ENCODE results near the gene PTPN3.

Gene PTPN3

DNA sequence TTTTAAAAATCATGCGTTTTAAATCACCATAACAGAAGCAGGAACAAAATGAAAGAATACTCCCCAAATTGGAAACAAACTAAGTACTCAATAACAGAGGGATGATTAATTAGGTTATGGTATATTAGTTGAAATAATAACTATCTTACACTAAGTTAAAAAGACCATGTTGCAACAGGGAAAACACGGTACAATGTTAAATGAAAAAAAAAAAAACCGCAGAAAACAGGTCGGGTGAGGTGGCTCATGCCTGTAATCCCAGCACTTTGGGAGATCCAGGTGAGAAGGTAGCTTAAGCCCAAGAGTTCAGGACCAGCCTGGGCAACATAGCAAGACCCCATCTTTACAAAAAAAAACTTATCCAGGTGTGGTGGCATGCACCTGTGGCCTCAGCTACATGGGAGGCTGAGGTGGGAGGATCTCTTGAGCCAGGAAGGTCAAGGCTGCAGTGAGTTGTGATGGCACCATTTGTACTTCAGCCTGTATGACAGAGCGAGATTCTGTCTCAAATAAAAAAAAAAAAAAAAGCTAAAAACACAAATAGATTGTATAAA lies 2.4 kb upstream of the PTPN3 start:
- no peak for DNase-seq

DNA sequence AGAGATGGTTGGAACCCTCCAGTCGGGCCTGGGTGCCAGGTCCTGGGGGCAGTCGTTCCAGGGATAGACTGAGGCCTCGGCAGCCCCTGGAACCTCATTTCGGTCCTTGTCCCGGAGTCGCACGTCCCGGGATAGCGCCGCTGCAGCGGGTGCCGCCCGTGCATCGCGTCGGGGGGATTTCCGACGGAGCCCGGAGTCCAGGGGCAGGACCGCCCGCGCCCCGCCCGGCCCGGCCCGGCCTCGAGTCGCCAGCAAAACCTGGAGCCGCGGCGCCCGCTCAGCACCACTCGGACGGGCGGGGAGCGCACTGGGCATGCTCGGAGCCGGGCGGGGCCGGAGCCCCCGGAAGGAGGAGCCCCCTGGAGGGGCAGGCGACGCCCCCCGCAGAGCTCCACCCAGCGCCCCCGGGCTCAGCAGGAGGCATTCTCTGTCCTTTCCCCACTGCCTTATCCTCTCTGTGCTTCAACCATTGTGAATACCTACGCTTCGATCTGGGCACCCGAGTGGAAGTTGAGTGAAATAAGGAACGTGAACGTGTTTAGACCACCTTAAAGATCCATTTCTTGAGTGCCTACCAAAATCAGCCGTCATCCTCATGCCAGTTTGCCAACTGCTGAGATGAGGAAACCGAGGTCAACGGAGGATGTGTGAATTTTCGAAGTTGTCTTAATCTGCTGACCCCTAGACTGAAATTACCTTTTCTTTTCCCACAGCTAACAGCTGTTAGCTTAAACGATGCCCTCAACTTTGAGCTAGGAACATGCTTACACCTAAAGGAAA lies 1.7 kb upstream of the PTPN3 start:
- no peak for DNase-seq

GRCh38 chr9:109499093-109499630 lies 1.1 kb upstream of the PTPN3 start:
- no peak for DNase-seq

DNA sequence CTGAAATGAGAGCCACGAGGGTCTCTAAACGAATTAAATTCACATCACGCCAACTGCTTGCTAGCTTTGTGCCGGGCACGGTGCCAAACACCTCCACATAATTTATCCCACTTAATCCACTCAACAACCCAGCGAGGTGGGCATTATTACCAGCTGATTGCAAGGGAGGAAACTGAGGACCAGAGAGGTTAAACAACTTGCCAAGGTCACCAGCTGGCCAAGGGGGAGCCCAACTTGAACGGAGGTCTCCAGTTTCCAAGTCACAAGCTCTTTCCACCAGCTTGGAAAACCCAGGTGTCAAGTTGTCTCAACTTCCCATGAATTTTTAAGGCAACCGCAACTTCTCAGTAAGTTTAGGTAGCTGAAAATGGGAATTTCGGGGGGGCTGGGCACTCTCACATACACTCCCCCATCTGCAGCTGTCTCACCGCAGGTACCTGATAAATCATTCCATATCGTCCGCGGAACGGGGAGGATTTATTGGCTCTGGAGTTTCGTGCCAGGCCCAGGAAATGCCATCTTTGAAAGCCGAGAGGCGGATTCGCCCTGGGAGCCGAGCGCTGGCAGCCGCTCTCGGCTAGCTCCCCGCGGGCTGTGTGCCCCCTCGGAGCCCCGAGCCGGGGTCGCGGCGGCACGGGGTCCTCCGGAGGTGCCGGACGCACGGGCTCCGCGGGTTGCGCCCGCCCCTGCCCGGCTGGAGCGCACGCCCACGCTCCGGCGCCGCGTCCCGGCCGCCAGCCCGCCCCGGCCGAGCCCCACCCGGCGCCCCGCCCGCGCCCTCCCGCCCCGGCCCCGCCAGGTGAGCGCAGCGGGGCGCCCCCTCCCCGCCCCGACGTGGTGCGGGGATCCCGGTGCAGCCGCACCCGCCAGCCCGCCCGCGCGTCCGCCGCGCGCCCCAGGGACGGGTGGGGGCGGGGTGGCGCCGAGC lies 617 bp downstream of the PTPN3 start:
- DNase-seq = no peak

GRCh38 chr9:109496841-109497225 lies 1.3 kb downstream of the PTPN3 start:
- DNase-seq = no peak

DNA sequence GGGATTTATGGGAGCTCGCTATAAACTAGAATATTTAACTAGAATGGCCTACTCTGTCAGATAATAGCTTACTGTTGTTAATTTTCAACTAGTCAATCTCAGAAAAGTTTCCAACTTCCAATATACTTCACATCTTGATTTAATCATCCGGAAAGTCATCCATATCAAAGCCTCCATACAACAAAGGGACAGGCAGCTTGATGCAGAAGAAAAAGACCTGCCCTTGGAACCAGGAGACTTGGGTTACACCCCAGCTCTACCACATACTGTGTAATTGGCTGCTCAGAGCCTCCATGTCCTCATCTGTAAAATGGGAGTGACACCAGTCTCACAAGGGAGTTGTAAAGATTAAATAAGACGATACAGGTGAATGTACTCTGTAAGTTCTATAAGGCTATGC lies 1.9 kb downstream of the PTPN3 start:
- DNase-seq = no peak

GRCh38 chr9:109493648-109494047 lies 4.5 kb downstream of the PTPN3 start:
- DNase-seq = no peak

DNA sequence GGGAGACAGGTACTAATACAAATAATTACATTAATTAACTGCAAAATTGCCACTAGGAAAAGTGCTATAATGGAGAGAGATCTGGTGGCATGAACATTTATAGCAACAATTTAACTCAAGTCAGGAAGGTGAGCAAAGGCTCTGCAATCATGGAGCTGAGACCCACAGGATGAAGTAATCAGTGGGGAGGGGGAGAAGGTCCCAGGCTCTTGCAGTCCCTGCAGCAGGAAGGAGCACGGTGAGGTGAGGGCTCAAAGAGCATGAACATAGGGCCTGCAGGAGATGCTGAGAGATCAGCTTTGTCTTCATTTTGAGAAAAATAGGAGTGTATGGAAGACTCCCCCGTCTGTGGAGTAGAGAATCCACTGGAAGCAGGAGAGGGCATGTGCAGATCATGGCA lies 6.5 kb downstream of the PTPN3 start:
- DNase-seq = no peak

GRCh38 chr9:109488791-109489492 lies 9.2 kb downstream of the PTPN3 start:
- DNase-seq = no peak

- DNase-seq = no peak
Measured at GRCh38 chr9:109488351-109488750, 9.8 kb downstream of the PTPN3 start.

DNA sequence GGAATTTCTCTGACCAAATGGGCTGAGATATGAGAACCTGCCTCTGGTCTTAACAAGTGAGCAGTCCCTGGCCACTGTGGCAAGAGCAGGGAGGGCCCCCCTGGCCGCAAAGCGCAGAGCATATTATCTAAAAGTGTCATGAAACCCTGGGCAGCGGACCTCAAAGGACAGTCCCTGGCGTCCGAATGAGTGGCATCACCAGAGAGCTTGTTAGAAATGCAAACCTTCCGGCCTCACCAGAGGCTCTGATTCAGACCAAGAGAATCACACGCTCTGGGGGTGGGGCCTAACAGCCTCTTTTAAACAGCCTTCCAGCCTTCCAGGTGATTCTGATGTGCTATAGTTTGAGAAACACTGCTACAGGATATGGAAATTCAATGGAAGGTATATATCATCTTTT lies 10.9 kb downstream of the PTPN3 start:
- no peak for DNase-seq

DNA sequence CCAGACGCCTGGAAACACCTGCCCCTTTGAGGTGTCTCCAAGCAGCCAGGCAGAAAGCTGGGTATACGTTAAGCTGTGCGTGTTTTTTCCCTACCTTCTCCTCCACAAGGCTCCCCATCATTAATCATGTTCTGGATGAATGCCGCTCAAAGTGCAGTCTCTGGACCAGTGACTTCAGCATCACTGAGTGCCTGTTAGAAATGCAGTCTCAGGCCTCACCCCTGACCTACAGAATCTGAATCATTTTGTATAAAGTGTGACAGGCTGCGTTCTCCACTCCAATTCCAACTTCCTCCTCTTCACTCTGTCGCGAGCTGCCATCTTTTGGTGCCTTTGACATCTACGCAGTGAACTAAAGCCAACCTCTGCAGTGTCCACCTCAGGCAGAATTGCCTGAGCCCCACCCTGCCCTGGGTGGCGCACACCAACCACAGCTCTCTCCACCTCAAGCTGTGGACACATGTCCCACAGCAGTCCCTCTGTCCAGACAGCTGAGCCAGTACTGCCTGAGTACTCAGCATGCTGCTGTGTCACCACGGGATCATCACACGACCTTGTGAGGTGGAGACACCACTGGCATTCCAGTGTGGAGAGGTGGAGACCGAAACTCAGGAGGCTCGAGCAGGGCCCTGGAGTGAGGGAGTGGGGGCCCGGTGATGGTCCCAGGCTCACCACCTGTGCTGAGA lies 14.2 kb downstream of the PTPN3 start:
- no peak for DNase-seq

DNA sequence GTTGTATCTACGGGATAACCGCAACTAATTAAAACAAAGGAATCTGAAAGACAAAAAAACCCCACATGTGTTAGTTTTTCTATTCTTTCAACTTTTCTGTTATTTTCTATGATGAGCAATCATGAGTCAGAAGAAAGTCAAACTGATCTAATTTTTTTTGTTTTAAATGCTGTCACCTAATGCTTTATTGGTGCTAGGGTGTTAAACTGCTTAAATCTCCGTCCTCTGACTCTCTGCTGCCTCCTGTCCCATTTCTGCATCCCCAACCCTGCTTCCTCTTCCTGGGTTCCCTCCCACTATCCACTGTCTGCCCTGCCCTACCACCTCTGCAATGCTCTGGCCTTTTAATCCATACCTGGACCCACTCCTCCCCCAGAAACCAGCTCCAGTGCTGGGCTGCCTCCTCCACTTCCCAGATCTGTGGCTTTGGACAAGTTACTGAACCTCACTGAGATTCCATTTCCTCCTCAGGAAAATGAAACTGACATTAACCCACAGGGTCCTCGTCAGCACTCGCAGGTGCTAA lies 15.7 kb downstream of the PTPN3 start:
- DNase-seq = no peak

GRCh38 chr9:109481856-109482255 lies 16.3 kb downstream of the PTPN3 start:
- no peak for DNase-seq

- DNase-seq = no peak
Measured at GRCh38 chr9:109479822-109480221, 18.3 kb downstream of the PTPN3 start.

DNA sequence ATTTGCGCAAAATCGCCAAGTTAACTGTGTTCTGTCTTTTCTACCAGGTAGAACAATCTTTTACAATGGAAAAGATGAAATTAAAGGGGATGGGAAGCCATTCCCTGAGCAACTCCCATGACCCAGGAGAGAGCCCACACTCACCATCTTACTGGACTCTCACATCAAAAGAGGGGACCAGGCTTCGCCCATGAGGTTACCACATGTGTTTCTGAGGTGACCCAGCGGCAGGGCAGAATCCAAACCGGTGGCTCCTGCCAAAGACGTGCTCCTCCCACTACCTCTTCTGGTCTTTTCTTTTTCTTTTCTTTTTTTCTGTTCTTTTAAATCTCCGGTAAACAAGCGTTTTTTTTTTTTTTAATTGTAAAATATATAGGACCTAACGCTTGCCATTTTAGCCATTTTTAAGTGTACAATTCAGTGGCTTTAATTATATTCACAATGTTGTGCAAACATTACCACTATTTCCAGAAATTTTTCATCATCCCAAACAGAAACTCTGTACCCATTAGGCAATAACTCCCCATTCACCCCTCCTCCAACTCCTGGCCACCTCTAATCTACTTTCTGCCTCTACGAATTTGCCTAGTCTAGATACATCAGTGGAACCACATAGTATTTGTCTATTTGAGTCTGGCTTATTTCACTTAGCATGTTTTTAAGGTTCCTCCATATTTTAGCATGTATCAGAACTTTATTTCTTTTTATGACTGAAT lies 19.3 kb downstream of the PTPN3 start:
- DNase-seq = no peak

DNA sequence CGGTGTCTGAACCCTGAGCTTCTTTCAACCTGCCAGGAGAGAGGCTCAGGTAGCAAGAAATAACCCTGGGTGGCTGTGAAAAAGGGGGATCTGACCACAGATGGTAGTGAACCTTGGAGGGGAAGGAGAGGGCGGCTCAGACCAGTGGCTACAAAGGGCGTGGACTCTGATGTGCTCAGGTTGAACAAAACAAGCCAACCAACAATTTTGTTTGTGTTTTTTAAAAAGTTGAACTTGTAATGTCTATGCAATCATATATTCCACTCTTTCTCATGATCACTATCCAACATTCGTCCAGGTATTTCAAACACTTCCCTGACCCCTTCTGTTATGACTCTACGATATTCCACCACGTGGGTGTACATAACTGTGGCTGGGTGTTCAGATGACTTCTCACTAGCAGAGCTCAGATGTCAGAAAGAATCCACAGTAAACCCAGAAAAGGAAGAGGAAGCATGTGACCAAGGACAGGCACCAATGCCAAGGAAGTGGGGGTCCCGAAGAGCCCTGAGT lies 20.0 kb downstream of the PTPN3 start:
- DNase-seq = no peak

- no peak for DNase-seq
Measured at GRCh38 chr9:109477258-109478050, 20.7 kb downstream of the PTPN3 start.

DNA sequence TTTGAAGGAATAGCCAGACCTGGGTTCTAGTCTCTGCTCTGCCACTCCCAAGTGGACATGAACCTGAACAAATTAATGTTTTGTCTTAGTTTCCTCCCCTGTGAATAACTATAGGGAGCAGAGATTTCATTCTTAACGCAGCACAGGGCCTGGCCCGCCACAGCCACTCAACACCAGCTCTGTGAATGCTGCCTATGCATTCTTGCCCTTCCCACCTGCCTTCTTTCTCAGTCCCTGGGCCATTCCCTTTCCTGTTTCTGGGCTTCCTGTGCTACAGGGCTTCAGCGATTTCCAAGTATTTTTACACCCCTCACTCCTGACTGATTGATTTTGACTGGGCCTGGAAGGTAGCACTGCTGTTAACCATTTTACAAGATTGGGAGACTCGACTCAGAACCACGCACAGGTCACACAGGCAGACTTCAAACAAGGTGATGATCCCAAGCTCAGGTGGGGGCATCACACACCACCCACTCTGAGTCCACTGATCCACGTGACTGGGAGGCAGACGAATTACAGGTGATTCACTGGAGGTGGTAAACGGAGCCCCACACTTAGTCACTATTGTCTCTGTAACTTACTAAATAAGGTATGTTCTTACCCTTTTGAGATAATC lies 21.4 kb downstream of the PTPN3 start:
- DNase-seq = no peak

- no peak for DNase-seq
Measured at GRCh38 chr9:109475526-109475925, 22.6 kb downstream of the PTPN3 start.

Data from GOT3 (cell line).